Fibroblast of mammary gland (primary cell): ENCODE results near the gene RTP2.

Experiments
- DNase-seq: peaks from one replicate; pipeline ENCODE4 v3.0.0-alpha.2; 2010; ENCODE audit warnings: low read depth
- H3K4me3 ChIP-seq: 2 replicates; pipeline ENCODE4 v1.5.1; 2011; ENCODE audit warnings: low read depth, mild to moderate bottlenecking, low read length, moderate library complexity; ENCODE audit not compliant: control insufficient read depth
- TF ChIP-seq, protein P1 (sequence below): conservative IDR thresholded peaks from 2 replicates; pipeline ENCODE4 v1.5.1; 2011; ENCODE audit warnings: low read depth, low read length, inconsistent platforms; ENCODE audit not compliant: control insufficient read depth, insufficient read depth

Gene RTP2

DNA sequence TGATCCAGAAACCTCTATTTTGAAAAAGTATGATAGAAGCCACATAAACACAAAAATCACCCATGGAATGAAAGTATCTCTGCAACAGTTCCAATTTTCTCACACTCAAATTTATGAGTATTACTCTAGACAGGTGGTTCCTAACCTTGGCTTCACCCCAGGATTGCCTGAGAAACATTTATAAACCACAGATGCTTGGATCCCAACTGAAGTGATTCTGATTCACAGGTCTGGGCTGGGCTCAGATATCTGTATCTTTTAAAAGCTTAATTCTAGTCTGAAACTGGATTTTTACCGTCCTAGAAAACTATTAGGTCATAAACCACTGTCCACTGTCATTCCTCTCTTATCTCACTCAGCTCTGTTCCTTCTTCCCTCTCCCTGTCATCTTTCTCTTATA lies 24.8 kb downstream of the RTP2 start:
- H3K4me3 ChIP-seq: no peak overlapping the region
- peak; percentile 25 for DNase-seq
- TF ChIP-seq, protein P1, sequence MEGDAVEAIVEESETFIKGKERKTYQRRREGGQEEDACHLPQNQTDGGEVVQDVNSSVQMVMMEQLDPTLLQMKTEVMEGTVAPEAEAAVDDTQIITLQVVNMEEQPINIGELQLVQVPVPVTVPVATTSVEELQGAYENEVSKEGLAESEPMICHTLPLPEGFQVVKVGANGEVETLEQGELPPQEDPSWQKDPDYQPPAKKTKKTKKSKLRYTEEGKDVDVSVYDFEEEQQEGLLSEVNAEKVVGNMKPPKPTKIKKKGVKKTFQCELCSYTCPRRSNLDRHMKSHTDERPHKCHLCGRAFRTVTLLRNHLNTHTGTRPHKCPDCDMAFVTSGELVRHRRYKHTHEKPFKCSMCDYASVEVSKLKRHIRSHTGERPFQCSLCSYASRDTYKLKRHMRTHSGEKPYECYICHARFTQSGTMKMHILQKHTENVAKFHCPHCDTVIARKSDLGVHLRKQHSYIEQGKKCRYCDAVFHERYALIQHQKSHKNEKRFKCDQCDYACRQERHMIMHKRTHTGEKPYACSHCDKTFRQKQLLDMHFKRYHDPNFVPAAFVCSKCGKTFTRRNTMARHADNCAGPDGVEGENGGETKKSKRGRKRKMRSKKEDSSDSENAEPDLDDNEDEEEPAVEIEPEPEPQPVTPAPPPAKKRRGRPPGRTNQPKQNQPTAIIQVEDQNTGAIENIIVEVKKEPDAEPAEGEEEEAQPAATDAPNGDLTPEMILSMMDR: no peak

GRCh38 chr3:187673012-187673411 lies 29.3 kb downstream of the RTP2 start:
- no peak overlapping the region for H3K4me3 ChIP-seq
- TF ChIP-seq, protein P1: no peak
- DNase-seq: no peak

GRCh38 chr3:187669675-187670504 lies 32.5 kb downstream of the RTP2 start, which contains the start of gene SST:
Gene SST (minus strand): TSS chr3:187670394. CDS start chr3:187670291, 103 bp downstream.
- no peak within 1 kb of the TSS for H3K4me3 ChIP-seq
- TF ChIP-seq, protein P1: no peak
- peak; percentile 57 for DNase-seq

GRCh38 chr3:187667526-187667925 lies 34.8 kb downstream of the RTP2 start:
- TF ChIP-seq, protein P1: no peak
- no peak for DNase-seq
- no peak overlapping the region for H3K4me3 ChIP-seq

DNA sequence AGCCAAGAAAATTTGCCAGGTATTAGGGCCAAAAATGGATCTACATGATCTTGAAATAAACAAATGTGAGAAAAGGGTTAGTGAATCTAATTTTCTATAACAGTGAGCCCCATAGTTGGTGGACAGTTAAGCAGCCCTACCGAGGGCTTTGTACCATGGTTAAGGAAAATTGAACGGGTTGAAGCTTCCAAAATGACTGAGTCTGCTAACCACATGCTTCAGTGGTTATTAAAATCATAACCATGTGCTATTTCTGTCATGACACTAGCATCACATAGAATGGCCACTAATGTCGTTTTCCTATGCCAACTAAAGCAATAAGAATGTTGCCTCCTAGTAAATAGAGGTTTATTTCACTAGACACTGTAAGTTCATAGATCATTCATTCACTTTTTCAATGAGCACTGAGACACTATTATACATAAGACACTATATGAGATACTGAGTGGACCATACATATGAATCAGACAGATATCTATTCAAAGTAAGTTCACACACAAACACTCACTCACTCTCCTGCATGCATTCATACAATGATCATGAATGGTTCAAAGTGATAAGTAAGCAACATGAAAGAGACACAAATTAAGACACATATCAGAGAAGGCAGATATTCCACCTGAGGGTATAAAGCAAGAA lies 36.5 kb downstream of the RTP2 start:
- no peak for DNase-seq
- H3K4me3 ChIP-seq: no peak overlapping the region
- TF ChIP-seq, protein P1: no peak

- no peak overlapping the region for H3K4me3 ChIP-seq
- DNase-seq: no peak
Observed at GRCh38 chr3:187665010-187665409, 37.3 kb downstream of the RTP2 start.

More at GRCh38 chr3:187665010-187665409, 37.3 kb downstream of the RTP2 start:
- TF ChIP-seq, protein P1: no peak
